Testis (tissue), 3 donors: Measurements from ENCODE around the gene HPS3. TPM values are rescaled to one million over a fixed set of nuclear protein-coding genes. Genes with fewer than 3 reads are reported as not detected.

Source experiments
- DNase-seq: peaks from one replicate; pipeline ENCODE4 v3.0.0-alpha.2; 2019
- H3K27ac ChIP-seq, 2 donors: fragments of 200-600 bp; sonication (generic); one replicate each; pipeline ENCODE4 v1.5.1; 2019
- H3K27me3 ChIP-seq: fragments of 200-600 bp; sonication (generic); one replicate; pipeline ENCODE4 v1.5.1; 2019
- H3K36me3 ChIP-seq: fragments of 200-600 bp; sonication (generic); one replicate; pipeline ENCODE4 v1.5.1; 2017; ENCODE audit warnings: low read depth; ENCODE audit errors: missing control alignments
- H3K4me1 ChIP-seq: fragments of 200-600 bp; sonication (generic); one replicate; pipeline ENCODE4 v1.5.1; 2019
- H3K4me3 ChIP-seq, 2 donors: fragments of 200-600 bp; sonication (generic); one replicate each; pipeline ENCODE4 v1.5.1; 2017 to 2019
- H3K9me3 ChIP-seq: fragments of 200-600 bp; sonication (generic); one replicate; pipeline ENCODE4 v1.5.1; 2017
- POLR2A ChIP-seq: fragments of 450-650 bp; IDR thresholded peaks from one replicate; pipeline ENCODE4 v1.6.1; 2017; ENCODE audit warnings: antibody characterized with exemption, mild to moderate bottlenecking, moderate library complexity
- WGBS, 2 donors: methylation state at CpG; one replicate each; pipeline ENCODE4 v1.1.5; 2018; 5-methylcytosine and 5-hydroxymethylcytosine counted together
- intact Hi-C: fragments of 100-400 bp; cut with DNase I; formaldehyde crosslinking; loops from one replicate; pipeline ENCODE4 v1.15.1; 2023; ENCODE audit warnings: low total_unique reads
- polyA plus RNA-seq: library from polyadenylated mRNA; stranded (reverse); fragments of 350-450 nt; fragmentation: Illumina TruSeq; extraction: RNeasy Lipid Tissue Mini Kit (QIAGEN cat#74804); gene quantifications from one replicate; pipeline ENCODE4 v1.2.3, GENCODE V29; 2014; ENCODE audit warnings: low read depth, low replicate concordance; ENCODE audit not compliant: insufficient read depth
- total RNA-seq, 2 donors: library from RNA; depleted of rRNA; stranded (reverse); fragments of >200 nt; gene quantifications; one replicate each; pipeline ENCODE4 v1.2.3, GENCODE V29; 2016
- TF ChIP-seq, protein P1 (sequence below), 3 experiments: fragments of 450-650 bp in 2 of 3; fragments of 200-600 bp in 1 of 3; sonication (generic) in 1 of 3; IDR thresholded peaks; one replicate each; pipeline ENCODE4 v1.5.1; 2016 to 2019; ENCODE audit warnings: antibody characterized with exemption in 3 of 3, mild to moderate bottlenecking in 2 of 3, moderate library complexity in 1 of 3

The HPS3 gene
- total and polyA plus RNA-seq, 3 donors from 2014 or later = 14.6 to 27.8 (median 25.8) TPM

DNA sequence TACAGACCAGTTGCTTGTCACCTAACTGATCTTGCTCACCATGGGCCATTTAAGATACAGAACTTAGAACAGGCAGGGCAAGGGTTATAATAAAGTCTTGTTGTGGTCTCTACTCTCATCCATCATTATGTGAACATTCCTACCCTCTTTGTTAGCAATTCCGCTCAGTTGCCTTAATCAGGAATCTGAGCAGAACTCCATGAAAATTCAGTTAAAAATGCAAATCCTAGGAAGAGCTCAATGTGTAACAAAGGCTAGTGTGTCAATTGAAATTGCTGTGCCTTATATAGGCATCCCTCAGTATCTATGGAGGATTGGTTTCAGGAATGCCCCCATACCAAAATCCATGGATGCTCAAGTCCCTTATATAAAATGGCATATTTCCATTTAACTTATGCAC lies 47.7 kb downstream of the HPS3 start:
- intact Hi-C loops = no loop called here
- WGBS, 2 donors = 94 to 100% methylated on average over 1 of the region's 1 CpG

DNA sequence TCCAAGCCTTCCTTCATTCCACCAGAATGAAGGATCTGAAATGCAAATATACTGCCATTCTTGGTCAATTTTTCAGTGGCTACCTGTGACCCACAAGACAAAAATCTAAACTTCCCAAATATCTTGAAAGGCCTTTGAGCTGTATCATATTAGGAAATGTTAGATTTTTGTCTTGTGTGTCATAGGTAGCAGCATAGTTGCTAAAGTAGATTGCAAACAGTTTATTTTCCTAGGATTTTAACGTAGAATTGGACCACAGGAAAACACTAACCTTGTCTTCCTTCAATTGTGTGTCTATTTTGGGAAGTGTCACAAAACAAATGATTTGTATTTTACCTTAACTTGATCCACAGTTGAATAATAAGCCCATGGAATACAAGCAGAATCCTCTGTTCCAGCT lies 49.8 kb downstream of the HPS3 start:
- Histone ChIP-seq H3K4me1 (peaks cover 3% of the 10 kb centered on the region), H3K9me3 (peaks cover 2% of the 10 kb centered on the region), H3K36me3 (no peaks in the 10 kb centered on the region), H3K27me3 (no peaks in the 10 kb centered on the region), H3K4me3 (no peak overlapping the region), H3K27ac (peak overlapping the region; percentile 9 to 50)
- no peak for TF ChIP-seq POLR2A
- TF ChIP-seq, protein P1, sequence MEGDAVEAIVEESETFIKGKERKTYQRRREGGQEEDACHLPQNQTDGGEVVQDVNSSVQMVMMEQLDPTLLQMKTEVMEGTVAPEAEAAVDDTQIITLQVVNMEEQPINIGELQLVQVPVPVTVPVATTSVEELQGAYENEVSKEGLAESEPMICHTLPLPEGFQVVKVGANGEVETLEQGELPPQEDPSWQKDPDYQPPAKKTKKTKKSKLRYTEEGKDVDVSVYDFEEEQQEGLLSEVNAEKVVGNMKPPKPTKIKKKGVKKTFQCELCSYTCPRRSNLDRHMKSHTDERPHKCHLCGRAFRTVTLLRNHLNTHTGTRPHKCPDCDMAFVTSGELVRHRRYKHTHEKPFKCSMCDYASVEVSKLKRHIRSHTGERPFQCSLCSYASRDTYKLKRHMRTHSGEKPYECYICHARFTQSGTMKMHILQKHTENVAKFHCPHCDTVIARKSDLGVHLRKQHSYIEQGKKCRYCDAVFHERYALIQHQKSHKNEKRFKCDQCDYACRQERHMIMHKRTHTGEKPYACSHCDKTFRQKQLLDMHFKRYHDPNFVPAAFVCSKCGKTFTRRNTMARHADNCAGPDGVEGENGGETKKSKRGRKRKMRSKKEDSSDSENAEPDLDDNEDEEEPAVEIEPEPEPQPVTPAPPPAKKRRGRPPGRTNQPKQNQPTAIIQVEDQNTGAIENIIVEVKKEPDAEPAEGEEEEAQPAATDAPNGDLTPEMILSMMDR (IDR thresholded peaks at IDR 0.05) = no peak
- intact Hi-C loops = no loop called here
- DNase-seq = no peak
- 84 to 93% methylated on average over 1 of the region's 1 CpG for WGBS, 2 donors

More for the DNA sequence above, 47.7 kb downstream of the HPS3 start:
- TF ChIP-seq, protein P1 (IDR thresholded peaks at IDR 0.05) = no peak
- TF ChIP-seq POLR2A = no peak
- Histone ChIP-seq H3K27ac (no peak overlapping the region), H3K4me3 (no peak overlapping the region), H3K9me3 (peaks cover 2% of the 10 kb centered on the region), H3K36me3 (no peaks in the 10 kb centered on the region), H3K27me3 (no peaks in the 10 kb centered on the region), H3K4me1 (peaks cover 3% of the 10 kb centered on the region)
- no peak for DNase-seq

DNA sequence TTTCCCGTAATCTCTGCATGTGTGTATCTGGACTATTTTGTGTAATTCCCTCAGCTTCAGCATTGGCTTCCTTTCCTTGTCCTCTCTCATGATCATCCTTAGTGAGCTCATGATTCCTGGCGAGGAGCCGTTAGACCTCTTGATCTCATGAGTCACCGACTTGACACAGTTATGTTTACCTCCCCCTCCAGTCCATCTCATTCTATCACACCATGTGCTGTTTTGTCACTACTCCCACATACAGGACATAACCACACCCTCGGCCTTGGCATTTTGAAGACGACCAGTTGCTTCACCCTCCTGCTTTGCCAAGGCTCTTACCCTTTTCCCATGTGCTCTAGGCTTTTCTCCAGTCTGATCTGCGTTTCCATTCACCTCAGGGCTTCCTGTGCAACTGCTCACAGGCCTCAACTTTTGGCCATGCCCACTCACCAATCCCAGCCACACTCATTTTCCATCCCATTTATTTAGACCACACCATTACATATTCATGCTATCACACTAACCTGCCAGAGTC lies 50.7 kb downstream of the HPS3 start:
- Histone ChIP-seq H3K27me3 (no peaks in the 10 kb centered on the region), H3K4me3 (no peak overlapping the region), H3K36me3 (no peaks in the 10 kb centered on the region), H3K4me1 (peaks cover 3% of the 10 kb centered on the region), H3K9me3 (peaks cover 2% of the 10 kb centered on the region), H3K27ac (peak overlapping the region; percentile 18 to 50)
- intact Hi-C loops = no loop called here
- DNase-seq = peak; percentile 93
- 30 to 36% methylated on average over 7 of the region's 7 CpGs for WGBS, 2 donors
- no peak for TF ChIP-seq POLR2A
- TF ChIP-seq, protein P1 (IDR thresholded peaks at IDR 0.05) = no peak

DNA sequence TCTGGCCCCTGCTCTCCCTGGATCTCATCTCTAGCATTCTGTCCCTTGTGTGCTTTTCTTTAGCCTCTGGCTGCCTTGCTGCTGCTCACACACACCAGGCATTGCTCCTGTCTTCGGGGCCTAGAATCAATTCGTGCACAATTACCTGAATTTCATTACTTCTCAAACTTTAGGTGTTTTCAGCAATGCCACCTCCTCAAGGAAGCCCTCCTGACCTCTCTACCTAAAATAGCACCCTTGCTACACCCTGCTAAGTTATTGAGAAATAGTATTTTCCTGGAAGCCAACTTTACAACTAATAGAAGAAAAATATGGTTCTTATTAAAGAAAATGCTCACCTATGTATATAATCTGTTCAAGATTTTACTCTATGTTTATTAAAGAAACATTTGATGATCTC lies 51.7 kb downstream of the HPS3 start:
- Histone ChIP-seq H3K9me3 (peaks cover 2% of the 10 kb centered on the region), H3K4me3 (no peak overlapping the region), H3K36me3 (no peaks in the 10 kb centered on the region), H3K4me1 (peaks cover 3% of the 10 kb centered on the region), H3K27ac (no peak overlapping the region), H3K27me3 (no peaks in the 10 kb centered on the region)
- intact Hi-C loops = no loop called here
- TF ChIP-seq POLR2A = no peak
- TF ChIP-seq, protein P1 (IDR thresholded peaks at IDR 0.05) = no peak
- WGBS, 2 donors = 89 to 100% methylated on average over 2 of the region's 2 CpGs
- DNase-seq = no peak

DNA sequence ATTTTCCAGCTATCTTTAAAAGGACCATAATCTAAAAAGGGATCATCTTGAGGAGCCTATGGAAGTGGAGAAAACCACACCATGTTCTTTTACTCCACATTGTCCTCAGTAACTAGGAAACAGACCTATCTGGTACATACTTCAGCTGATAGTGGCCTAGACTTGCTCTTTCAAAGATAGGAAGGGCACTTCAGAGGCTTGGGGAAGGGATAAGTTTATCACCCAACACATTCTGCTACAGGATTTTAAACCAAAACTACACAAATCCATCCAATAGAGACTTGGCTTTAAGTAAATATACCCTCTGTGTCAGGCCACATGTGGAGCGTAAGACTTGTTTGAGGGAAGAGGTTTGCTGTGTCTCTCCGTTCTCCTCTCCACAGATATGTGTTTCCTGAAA lies 56.8 kb downstream of the HPS3 start:
- no peaks in the 10 kb centered on the region for H3K9me3 ChIP-seq
- H3K36me3 ChIP-seq = no peaks in the 10 kb centered on the region
- intact Hi-C loops = no loop called here
- 93 to 100% methylated on average over 2 of the region's 2 CpGs for WGBS, 2 donors
- no peaks in the 10 kb centered on the region for H3K27me3 ChIP-seq
- H3K27ac ChIP-seq = no peak overlapping the region
- TF ChIP-seq, protein P1 (IDR thresholded peaks at IDR 0.05) = no peak
- no peak for TF ChIP-seq POLR2A
- no peaks in the 10 kb centered on the region for H3K4me1 ChIP-seq
- H3K4me3 ChIP-seq = no peak overlapping the region
- no peak for DNase-seq
